Astrocyte (in vitro differentiated cells and primary cell): ENCODE data around the gene STK24. TPM values are rescaled to one million over a fixed set of nuclear protein-coding genes. Genes with fewer than 3 reads are reported as not detected.
A peak's percentile ranks its signal among the peaks of the same experiment; 100 is the strongest.

Experiments used
- DNase-seq: peaks from one replicate; pipeline ENCODE4 v3.0.0-alpha.2; 2010; ENCODE audit warnings: low read depth
- FAIRE-seq: peaks from 2 replicates; lab custom pipeline; 2011; peaks lifted over from hg19 to GRCh38; lab: Jason Lieb, UNC
- H2AFZ ChIP-seq: 2 replicates; pipeline ENCODE4 v1.6.0; 2012; ENCODE audit warnings: low read depth, low read length, inconsistent platforms
- H3K27ac ChIP-seq: 2 replicates; pipeline ENCODE4 v1.5.1; 2011; ENCODE audit warnings: low read depth, low read length, inconsistent platforms
- H3K27me3 ChIP-seq: 2 replicates; pipeline ENCODE4 v1.6.0; 2011; ENCODE audit warnings: low read length, inconsistent platforms; ENCODE audit not compliant: insufficient read depth
- H3K36me3 ChIP-seq: 2 replicates; pipeline ENCODE4 v1.5.1; 2011; ENCODE audit warnings: low read length, inconsistent platforms; ENCODE audit not compliant: insufficient read depth
- H3K4me1 ChIP-seq: 2 replicates; pipeline ENCODE4 v1.5.1; 2011; ENCODE audit warnings: low read length, inconsistent platforms; ENCODE audit not compliant: insufficient read depth
- H3K4me2 ChIP-seq: 2 replicates; pipeline ENCODE4 v1.6.0; 2012; ENCODE audit warnings: low read length, inconsistent platforms
- H3K4me3 ChIP-seq: 2 replicates; pipeline ENCODE4 v1.5.1; 2011; ENCODE audit warnings: low read depth, mild to moderate bottlenecking, low read length, inconsistent platforms; ENCODE audit not compliant: insufficient read depth
- H3K79me2 ChIP-seq: 2 replicates; pipeline ENCODE4 v1.6.0; 2012; ENCODE audit warnings: mild to moderate bottlenecking, low read length, inconsistent platforms; ENCODE audit not compliant: insufficient read depth
- H3K9ac ChIP-seq: 2 replicates; pipeline ENCODE4 v1.6.0; 2012; ENCODE audit warnings: mild to moderate bottlenecking, low read length, inconsistent platforms
- H3K9me3 ChIP-seq: 2 replicates; pipeline ENCODE4 v1.5.1; 2012; ENCODE audit warnings: low read depth, mild to moderate bottlenecking, low read length, inconsistent platforms; ENCODE audit not compliant: insufficient read depth
- H4K20me1 ChIP-seq: 2 replicates; pipeline ENCODE4 v1.6.0; 2012; ENCODE audit warnings: low read length, inconsistent platforms; ENCODE audit not compliant: insufficient read depth
- H3K27ac Mint-ChIP-seq: one replicate; pipeline ENCODE4 v1.8.0; 2021; ENCODE audit warnings: mild to moderate bottlenecking, mixed read lengths; ENCODE audit not compliant: unreplicated experiment
- H3K27me3 Mint-ChIP-seq: one replicate; pipeline ENCODE4 v1.8.0; 2021; ENCODE audit warnings: low read depth, mixed read lengths; ENCODE audit not compliant: unreplicated experiment
- H3K36me3 Mint-ChIP-seq: one replicate; pipeline ENCODE4 v1.8.0; 2021; ENCODE audit warnings: low read depth, mixed read lengths; ENCODE audit not compliant: unreplicated experiment
- H3K4me1 Mint-ChIP-seq: one replicate; pipeline ENCODE4 v1.8.0; 2021; ENCODE audit warnings: low read depth, mixed read lengths; ENCODE audit not compliant: unreplicated experiment
- H3K4me3 Mint-ChIP-seq: one replicate; pipeline ENCODE4 v1.8.0; 2021; ENCODE audit warnings: mild to moderate bottlenecking, moderate library complexity, mixed read lengths; ENCODE audit not compliant: unreplicated experiment
- H3K9me3 Mint-ChIP-seq: one replicate; pipeline ENCODE4 v1.8.0; 2021; ENCODE audit warnings: mild to moderate bottlenecking, mixed read lengths; ENCODE audit not compliant: unreplicated experiment
- EZH2 ChIP-seq: IDR thresholded peaks from 2 replicates; pipeline ENCODE4 v1.6.1; 2012; ENCODE audit warnings: mild to moderate bottlenecking, low read length, inconsistent platforms; ENCODE audit not compliant: insufficient read depth
- total RNA-seq: library from RNA; stranded (reverse); gene quantifications from 2 replicates; pipeline ENCODE4 v1.2.1, GENCODE V29; 2021
- TF ChIP-seq, protein P1 (sequence below): IDR thresholded peaks from 2 replicates; pipeline ENCODE4 v1.5.1; 2011; ENCODE audit warnings: low read depth, mild to moderate bottlenecking, inconsistent platforms, low read length, moderate library complexity; ENCODE audit not compliant: insufficient read depth

STK24 gene
- total RNA-seq, 1 donor from 2014 or later: 96.1 TPM

DNA sequence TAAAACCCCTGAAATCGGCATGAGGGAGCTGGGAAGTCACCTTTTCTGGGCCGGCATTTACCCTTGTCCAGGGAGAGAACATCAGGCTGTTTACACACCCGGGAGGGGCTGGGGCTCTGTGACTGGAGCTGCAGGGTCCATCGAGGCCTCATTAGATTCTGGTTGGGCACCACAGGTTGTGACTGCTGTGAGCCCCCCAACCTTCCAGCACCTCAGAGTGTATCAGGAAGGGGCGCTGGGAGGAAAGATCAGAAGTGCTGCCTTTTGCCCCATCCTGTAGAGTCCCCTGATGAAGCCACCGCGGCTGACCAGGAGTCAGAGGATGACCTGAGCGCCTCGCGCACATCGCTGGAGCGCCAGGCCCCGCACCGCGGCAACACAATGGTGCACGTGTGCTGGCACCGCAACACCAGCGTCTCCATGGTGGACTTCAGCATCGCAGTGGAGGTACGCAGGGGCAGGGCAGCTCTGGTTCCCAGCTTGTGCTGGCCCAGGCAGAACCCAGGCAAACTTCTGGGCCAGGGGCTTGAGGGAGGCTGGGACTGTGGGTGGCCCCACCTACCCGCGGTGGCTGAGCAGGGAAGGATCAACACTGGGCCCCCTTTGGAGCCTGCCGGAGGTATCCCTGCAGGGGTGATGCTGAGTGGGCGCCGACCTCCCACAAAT, 136.4 kb downstream of the STK24 start:
- no peaks in the 10 kb centered on the region for H3K27me3 Mint-ChIP-seq
- H3K36me3 ChIP-seq: peaks cover 6% of the 10 kb centered on the region
- H3K27ac ChIP-seq: no peak overlapping the region
- H3K9me3 Mint-ChIP-seq: no peaks in the 10 kb centered on the region
- no peak overlapping the region for H3K4me2 ChIP-seq
- H3K27ac Mint-ChIP-seq: no peak overlapping the region
- no peak for DNase-seq
- no peak overlapping the region for H3K4me3 Mint-ChIP-seq
- no peak for FAIRE-seq
- peaks cover 29% of the 10 kb centered on the region for H3K36me3 Mint-ChIP-seq
- peaks cover 11% of the 10 kb centered on the region for H3K4me1 ChIP-seq
- no peak overlapping the region for H3K9ac ChIP-seq
- TF ChIP-seq, protein P1, sequence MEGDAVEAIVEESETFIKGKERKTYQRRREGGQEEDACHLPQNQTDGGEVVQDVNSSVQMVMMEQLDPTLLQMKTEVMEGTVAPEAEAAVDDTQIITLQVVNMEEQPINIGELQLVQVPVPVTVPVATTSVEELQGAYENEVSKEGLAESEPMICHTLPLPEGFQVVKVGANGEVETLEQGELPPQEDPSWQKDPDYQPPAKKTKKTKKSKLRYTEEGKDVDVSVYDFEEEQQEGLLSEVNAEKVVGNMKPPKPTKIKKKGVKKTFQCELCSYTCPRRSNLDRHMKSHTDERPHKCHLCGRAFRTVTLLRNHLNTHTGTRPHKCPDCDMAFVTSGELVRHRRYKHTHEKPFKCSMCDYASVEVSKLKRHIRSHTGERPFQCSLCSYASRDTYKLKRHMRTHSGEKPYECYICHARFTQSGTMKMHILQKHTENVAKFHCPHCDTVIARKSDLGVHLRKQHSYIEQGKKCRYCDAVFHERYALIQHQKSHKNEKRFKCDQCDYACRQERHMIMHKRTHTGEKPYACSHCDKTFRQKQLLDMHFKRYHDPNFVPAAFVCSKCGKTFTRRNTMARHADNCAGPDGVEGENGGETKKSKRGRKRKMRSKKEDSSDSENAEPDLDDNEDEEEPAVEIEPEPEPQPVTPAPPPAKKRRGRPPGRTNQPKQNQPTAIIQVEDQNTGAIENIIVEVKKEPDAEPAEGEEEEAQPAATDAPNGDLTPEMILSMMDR: no peak
- TF ChIP-seq EZH2: no peak
- no peaks in the 10 kb centered on the region for H3K79me2 ChIP-seq
- no peaks in the 10 kb centered on the region for H3K27me3 ChIP-seq
- H4K20me1 ChIP-seq: peaks cover 10% of the 10 kb centered on the region
- no peaks in the 10 kb centered on the region for H3K9me3 ChIP-seq
- H3K4me3 ChIP-seq: no peak overlapping the region
- H2AFZ ChIP-seq: no peak overlapping the region
- H3K4me1 Mint-ChIP-seq: peaks cover 16% of the 10 kb centered on the region

DNA sequence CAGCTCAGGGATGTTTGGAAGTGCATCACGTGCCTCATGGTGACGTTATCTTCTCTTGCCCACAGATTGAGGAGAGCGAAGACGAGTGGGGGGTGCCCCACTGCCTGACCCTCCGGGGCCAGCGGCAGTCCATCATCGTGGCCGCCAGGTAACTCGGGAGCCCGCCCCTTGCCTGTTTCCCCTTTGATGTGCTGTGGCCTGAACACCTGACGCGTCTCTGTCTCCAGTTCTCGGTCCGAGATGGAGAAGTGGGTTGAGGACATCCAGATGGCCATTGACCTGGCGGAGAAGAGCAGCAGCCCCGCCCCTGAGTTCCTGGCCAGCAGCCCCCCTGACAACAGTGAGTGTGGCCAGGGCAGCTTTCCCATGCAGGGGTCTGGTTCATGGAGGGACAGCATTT, 137.0 kb downstream of the STK24 start:
- Histone ChIP-seq H3K9ac (no peak overlapping the region), H3K4me2 (no peak overlapping the region), H3K9me3 (no peaks in the 10 kb centered on the region), H3K27ac (no peak overlapping the region), H3K4me3 (no peak overlapping the region), H3K4me1 (peaks cover 11% of the 10 kb centered on the region), H3K27me3 (no peaks in the 10 kb centered on the region), H4K20me1 (peaks cover 5% of the 10 kb centered on the region), H3K79me2 (no peaks in the 10 kb centered on the region), H3K36me3 (peaks cover 6% of the 10 kb centered on the region), H2AFZ (no peak overlapping the region)
- no peak for DNase-seq
- H3K36me3 Mint-ChIP-seq: peaks cover 31% of the 10 kb centered on the region
- TF ChIP-seq, protein P1: no peak
- TF ChIP-seq EZH2: no peak
- H3K9me3 Mint-ChIP-seq: no peaks in the 10 kb centered on the region
- peak overlapping the region; percentile 26 for H3K27ac Mint-ChIP-seq
- no peak for FAIRE-seq
- H3K4me1 Mint-ChIP-seq: peaks cover 16% of the 10 kb centered on the region
- H3K27me3 Mint-ChIP-seq: no peaks in the 10 kb centered on the region
- no peak overlapping the region for H3K4me3 Mint-ChIP-seq

DNA sequence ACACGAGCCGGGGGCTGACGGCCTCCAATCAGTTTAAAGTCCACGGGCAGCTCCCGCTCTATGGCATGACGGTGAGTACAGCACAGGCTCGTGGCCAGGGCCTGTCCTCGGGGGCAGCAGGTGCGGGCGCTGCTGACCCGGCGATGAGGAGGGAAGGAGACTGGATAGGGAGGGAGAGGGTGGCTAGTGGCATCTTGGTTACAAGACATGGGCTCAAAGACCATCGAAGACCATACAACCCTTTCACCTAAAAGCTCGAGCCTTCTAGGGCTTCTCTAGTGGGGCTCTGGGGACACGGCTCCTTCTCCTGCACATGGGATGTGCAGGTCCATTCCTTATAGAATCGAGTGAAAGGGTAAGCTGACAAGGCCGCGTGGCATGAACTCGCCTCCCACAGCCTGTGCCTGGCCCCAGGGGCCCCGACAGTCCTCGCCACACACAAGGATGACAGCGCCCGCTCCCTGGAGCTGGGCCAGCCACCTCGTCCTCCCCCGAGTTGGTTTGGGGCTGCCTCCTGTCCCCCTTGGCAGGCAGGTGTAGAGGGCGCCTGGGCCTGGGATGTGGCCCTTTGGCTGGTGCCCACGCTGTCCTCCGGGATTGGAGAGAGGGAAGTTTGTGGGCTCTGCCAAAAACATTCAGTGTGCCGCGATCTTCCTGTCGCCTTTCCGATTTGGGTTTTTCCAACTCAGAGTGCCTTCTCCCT, 137.6 kb downstream of the STK24 start:
- H3K27me3 ChIP-seq: no peaks in the 10 kb centered on the region
- Mint-ChIP-seq H3K27ac (no peak overlapping the region), H3K4me1 (peaks cover 15% of the 10 kb centered on the region), H3K27me3 (no peaks in the 10 kb centered on the region), H3K9me3 (no peaks in the 10 kb centered on the region), H3K36me3 (peaks cover 31% of the 10 kb centered on the region), H3K4me3 (no peak overlapping the region)
- no peaks in the 10 kb centered on the region for H3K9me3 ChIP-seq
- no peak overlapping the region for H2AFZ ChIP-seq
- no peak overlapping the region for H3K4me2 ChIP-seq
- H4K20me1 ChIP-seq: peaks cover 2% of the 10 kb centered on the region
- no peak for TF ChIP-seq EZH2
- TF ChIP-seq, protein P1: no peak
- H3K9ac ChIP-seq: no peak overlapping the region
- H3K4me1 ChIP-seq: peaks cover 11% of the 10 kb centered on the region
- DNase-seq (no peak), FAIRE-seq (no peak)
- no peak overlapping the region for H3K4me3 ChIP-seq
- H3K27ac ChIP-seq: no peak overlapping the region
- no peaks in the 10 kb centered on the region for H3K79me2 ChIP-seq
- peaks cover 6% of the 10 kb centered on the region for H3K36me3 ChIP-seq
